Measurements from ENCODE around the gene ELF5.

DNA sequence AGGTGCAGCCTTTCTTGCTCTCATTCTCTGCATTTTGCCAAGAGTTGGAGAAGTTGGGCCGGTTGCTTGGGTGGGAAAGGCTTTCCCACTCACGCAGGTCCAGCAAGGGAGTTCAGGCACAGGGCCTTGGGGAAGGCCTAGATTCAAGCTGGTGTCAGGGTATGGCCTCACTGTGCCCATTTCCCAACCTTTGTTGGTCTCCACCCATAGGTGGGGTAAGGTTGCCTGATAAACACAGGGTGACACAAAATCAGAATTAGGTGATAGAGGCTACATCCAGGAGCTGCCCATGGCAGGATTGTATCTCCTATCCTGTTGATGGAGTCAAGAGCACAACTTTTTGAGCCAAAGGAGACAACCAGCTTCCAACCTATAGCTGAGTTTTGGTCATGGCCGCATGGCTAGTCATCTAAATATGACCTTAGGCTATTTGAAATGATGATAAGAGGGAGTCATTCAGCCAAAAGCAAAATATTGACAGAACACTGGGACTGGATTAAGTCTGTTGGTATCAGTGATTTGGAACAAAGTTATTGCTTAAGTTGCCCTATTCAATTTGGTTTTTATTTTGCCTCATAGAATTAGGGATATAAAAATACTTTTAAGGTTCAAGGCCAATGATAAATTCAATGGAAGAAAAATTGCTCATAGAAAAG, 54.0 kb downstream of the ELF5 start:
- TF ChIP-seq YY1 (IDR thresholded peaks at IDR 0.05; ENCODE audit: insufficient read depth, insufficient read length): no peak
- no peak for TF ChIP-seq ZNF274 (IDR thresholded peaks at IDR 0.05; ENCODE audit: low read depth, low read length)
- TF ChIP-seq SUZ12 (IDR thresholded peaks at IDR 0.05; ENCODE audit: extremely low read depth, insufficient read depth, insufficient read length): no peak

Measured in NT2/D1 (cell line).